ENCODE data around the gene SIGLEC1.

- TF ChIP-seq CTCF (conservative IDR thresholded peaks at IDR 0.05; ENCODE audit: low read depth in 2 of 2), result no peak
- TF ChIP-seq EZH2 (IDR thresholded peaks at IDR 0.05; ENCODE audit: low read depth, unreplicated experiment), result no peak
Measured at GRCh38 chr20:3693376-3693775, 19.0 kb downstream of the SIGLEC1 start.
